ENCODE data around the gene PIGV. TPM values are rescaled to one million over a fixed set of nuclear protein-coding genes. Genes with fewer than 3 reads are reported as not detected.
A peak's percentile ranks its signal among the peaks of the same experiment; 100 is the strongest.

PIGV gene
- total RNA-seq, 1 experiment from 2014 or later: 11.7 TPM

DNA sequence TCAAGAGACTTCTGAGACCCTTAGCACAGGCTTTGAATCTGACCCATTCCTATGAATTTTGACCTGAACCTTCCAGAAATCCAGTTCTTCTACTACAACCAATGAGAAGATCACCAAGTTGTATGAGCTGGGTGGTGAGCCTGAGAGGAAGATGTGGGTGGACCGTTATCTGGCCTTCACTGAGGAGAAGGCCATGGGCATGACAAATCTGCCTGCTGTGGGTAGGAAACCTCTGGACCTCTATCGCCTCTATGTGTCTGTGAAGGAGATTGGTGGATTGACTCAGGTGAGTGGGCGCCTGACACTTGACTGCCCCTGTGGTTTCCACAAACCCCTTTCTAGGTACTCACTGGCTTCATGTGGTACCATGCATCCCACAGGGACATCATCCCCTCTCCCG is 20.0 kb upstream of the PIGV start:
- Histone ChIP-seq H3K4me3 (no peak overlapping the region), H3K36me3 (peaks cover 84% of the 10 kb centered on the region), H3K9me3 (no peaks in the 10 kb centered on the region), H3K27me3 (no peaks in the 10 kb centered on the region)
- DNase-seq: no peak

DNA sequence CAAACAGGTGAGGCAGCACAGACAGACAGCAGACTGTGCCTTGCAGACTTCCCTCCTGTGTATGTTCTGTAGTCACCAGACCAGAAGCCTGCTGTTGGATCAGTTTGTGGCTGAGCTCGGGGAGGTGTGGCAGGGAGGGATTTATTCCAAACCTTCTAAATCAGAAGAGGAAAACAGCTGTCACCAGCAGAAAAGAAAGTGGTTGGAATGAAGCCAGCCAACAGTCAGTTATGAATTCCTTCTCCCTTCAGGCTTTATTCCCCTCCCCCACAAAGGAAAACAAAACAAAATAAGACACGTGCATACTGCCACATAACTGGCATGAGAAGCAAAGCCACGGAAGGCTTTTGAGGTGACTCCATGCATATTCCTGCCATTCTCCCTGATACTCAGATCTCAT is 19.0 kb upstream of the PIGV start:
- peak; percentile 35 for DNase-seq
- peaks cover 82% of the 10 kb centered on the region for H3K36me3 ChIP-seq

DNA sequence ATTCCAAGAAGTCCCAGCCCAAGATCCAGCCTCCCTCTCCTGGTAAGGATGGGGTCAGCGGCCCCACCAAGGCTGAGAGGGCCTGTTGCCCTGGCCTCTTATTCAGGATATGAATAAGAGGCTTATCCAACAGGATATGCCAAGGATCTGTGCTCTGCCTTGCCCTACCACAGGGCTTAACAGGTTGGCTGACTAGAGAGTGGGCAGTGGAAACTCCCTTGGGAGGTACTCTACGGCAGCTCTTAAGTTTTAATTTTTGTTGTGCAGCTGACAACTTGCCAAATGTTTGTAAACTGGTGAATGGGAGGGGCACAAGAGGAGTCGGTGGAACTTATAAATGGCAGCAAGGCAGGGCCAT is 16.5 kb upstream of the PIGV start:
- no peak for DNase-seq
- Histone ChIP-seq H3K4me3 (no peak overlapping the region), H3K36me3 (peaks cover 84% of the 10 kb centered on the region)

More for the DNA sequence above, 19.0 kb upstream of the PIGV start:
- Histone ChIP-seq H3K27me3 (no peaks in the 10 kb centered on the region), H3K9me3 (no peaks in the 10 kb centered on the region), H3K4me3 (no peak overlapping the region)

DNA sequence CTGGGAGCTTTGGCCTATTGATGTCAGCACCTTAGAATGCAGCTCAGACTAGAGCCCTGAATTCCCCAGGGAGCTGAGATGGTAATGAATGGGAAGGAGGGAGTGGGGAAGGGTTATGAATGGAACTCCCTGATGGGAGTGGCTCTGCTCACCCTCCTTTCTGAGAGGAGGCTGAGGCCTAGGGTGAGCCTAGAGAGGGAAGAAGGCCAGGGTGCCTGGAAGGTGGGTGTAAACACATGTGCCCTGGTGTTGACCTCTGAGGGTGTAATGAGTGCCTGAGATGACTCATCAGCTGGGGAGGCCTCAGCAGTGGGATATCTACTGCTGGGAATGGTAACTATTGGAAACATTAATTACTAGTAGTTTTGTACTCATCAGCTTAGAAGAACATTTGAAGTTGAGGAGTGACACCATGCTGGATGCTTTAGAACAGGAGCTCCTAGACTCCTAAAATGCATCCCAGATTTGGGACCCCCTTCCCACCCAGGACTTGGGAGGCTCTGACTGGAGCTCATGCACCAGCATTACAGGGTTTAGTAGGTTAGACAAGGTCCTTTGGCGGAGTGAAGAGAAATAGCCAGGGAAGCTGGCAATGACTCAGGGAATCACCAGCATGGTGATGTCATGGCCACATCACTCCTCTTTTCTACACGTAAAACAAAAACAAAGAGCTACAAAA is 16.0 kb upstream of the PIGV start:
- DNase-seq: peak; percentile 98
- H3K4me3 ChIP-seq: no peak overlapping the region
- peaks cover 84% of the 10 kb centered on the region for H3K36me3 ChIP-seq
- H3K9me3 ChIP-seq: no peaks in the 10 kb centered on the region
- no peaks in the 10 kb centered on the region for H3K27me3 ChIP-seq

More for the DNA sequence above, 16.5 kb upstream of the PIGV start:
- Histone ChIP-seq H3K9me3 (no peaks in the 10 kb centered on the region), H3K27me3 (no peaks in the 10 kb centered on the region)

DNA sequence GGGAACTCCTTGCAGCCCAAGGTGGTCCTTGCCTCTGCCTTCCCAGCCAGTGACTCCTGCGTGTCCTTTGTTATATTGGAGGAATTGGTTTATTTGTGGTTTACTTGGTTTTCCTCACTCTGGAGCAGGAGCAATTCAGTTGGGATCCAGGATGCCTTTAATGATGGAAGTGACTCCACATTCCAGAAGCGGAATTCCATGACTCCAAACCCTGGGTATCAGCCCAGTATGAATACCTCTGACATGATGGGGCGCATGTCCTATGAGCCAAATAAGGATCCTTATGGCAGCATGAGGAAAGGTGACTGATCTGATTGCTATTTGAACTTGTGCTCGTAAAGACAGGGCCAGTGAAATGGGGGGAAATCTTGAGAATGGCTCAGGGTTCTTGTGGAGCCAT is 15.1 kb upstream of the PIGV start:
- H3K27me3 ChIP-seq: no peaks in the 10 kb centered on the region
- no peak overlapping the region for H3K4me3 ChIP-seq
- peaks cover 84% of the 10 kb centered on the region for H3K36me3 ChIP-seq
- DNase-seq: peak; percentile 85
- no peaks in the 10 kb centered on the region for H3K9me3 ChIP-seq

DNA sequence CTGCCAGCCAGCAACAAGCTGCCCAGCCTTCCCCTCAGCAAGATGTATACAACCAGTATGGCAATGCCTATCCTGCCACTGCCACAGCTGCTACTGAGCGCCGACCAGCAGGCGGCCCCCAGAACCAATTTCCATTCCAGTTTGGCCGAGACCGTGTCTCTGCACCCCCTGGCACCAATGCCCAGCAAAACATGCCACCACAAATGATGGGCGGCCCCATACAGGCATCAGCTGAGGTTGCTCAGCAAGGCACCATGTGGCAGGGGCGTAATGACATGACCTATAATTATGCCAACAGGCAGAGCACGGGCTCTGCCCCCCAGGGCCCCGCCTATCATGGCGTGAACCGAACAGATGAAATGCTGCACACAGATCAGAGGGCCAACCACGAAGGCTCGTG is 13.3 kb upstream of the PIGV start:
- DNase-seq: no peak
- Histone ChIP-seq H3K9me3 (no peaks in the 10 kb centered on the region), H3K36me3 (peaks cover 84% of the 10 kb centered on the region), H3K4me3 (no peak overlapping the region), H3K27me3 (no peaks in the 10 kb centered on the region)

DNA sequence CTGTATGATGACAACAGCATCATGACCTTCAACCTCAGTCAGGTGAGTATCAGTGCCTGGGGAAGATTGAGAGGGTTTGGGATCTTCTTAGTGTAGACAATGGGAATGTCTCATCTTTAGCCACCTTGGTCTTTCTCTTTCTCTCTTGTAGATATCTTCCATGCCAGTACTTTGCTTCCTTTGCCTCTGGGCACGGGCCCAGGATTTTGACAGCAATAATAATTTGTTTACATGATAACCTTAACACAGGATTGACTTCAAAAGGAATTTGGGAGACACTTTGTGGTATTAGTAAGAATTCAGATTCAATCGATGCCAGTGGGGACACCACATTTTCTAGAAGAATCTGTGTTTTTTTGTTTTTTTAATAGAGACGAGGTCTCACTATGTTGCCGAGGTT is 12.1 kb upstream of the PIGV start:
- Histone ChIP-seq H3K36me3 (peaks cover 84% of the 10 kb centered on the region), H3K9me3 (no peaks in the 10 kb centered on the region), H3K27me3 (no peaks in the 10 kb centered on the region), H3K4me3 (no peak overlapping the region)
- DNase-seq: peak; percentile 49

DNA sequence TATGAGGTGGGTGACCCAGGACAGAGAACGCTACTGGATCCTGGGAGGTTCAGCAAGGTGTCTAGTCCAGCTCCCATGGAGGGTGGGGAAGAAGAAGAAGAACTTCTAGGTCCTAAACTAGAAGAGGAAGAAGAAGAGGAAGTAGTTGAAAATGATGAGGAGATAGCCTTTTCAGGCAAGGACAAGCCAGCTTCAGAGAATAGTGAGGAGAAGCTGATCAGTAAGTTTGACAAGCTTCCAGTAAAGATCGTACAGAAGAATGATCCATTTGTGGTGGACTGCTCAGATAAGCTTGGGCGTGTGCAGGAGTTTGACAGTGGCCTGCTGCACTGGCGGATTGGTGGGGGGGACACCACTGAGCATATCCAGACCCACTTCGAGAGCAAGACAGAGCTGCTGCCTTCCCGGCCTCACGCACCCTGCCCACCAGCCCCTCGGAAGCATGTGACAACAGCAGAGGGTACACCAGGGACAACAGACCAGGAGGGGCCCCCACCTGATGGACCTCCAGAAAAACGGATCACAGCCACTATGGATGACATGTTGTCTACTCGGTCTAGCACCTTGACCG is 8.6 kb upstream of the PIGV start:
- H3K36me3 ChIP-seq: peaks cover 89% of the 10 kb centered on the region

DNA sequence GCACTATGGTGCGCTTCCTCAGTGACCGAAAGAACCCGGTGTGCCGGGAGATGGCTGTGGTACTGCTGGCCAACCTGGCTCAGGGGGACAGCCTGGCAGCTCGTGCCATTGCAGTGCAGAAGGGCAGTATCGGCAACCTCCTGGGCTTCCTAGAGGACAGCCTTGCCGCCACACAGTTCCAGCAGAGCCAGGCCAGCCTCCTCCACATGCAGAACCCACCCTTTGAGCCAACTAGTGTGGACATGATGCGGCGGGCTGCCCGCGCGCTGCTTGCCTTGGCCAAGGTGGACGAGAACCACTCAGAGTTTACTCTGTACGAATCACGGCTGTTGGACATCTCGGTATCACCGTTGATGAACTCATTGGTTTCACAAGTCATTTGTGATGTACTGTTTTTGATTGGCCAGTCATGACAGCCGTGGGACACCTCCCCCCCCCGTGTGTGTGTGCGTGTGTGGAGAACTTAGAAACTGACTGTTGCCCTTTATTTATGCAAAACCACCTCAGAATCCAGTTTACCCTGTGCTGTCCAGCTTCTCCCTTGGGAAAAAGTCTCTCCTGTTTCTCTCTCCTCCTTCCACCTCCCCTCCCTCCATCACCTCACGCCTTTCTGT is 7.3 kb upstream of the PIGV start:
- H3K9me3 ChIP-seq: no peaks in the 10 kb centered on the region
- no peak overlapping the region for H3K4me3 ChIP-seq
- no peak for DNase-seq
- H3K27me3 ChIP-seq: no peaks in the 10 kb centered on the region
- H3K36me3 ChIP-seq: peaks cover 82% of the 10 kb centered on the region

More for the DNA sequence above, 8.6 kb upstream of the PIGV start:
- Histone ChIP-seq H3K27me3 (no peaks in the 10 kb centered on the region), H3K4me3 (no peak overlapping the region), H3K9me3 (no peaks in the 10 kb centered on the region)
- DNase-seq: no peak

DNA sequence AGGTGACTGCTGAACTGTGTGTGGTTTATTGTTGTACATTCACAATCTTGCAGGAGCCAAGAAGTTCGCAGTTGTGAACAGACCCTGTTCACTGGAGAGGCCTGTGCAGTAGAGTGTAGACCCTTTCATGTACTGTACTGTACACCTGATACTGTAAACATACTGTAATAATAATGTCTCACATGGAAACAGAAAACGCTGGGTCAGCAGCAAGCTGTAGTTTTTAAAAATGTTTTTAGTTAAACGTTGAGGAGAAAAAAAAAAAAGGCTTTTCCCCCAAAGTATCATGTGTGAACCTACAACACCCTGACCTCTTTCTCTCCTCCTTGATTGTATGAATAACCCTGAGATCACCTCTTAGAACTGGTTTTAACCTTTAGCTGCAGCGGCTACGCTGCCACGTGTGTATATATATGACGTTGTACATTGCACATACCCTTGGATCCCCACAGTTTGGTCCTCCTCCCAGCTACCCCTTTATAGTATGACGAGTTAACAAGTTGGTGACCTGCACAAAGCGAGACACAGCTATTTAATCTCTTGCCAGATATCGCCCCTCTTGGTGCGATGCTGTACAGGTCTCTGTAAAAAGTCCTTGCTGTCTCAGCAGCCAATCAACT is 6.4 kb upstream of the PIGV start:
- no peak overlapping the region for H3K4me3 ChIP-seq
- H3K9me3 ChIP-seq: no peaks in the 10 kb centered on the region
- DNase-seq: no peak
- H3K27me3 ChIP-seq: no peaks in the 10 kb centered on the region
- peaks cover 73% of the 10 kb centered on the region for H3K36me3 ChIP-seq

DNA sequence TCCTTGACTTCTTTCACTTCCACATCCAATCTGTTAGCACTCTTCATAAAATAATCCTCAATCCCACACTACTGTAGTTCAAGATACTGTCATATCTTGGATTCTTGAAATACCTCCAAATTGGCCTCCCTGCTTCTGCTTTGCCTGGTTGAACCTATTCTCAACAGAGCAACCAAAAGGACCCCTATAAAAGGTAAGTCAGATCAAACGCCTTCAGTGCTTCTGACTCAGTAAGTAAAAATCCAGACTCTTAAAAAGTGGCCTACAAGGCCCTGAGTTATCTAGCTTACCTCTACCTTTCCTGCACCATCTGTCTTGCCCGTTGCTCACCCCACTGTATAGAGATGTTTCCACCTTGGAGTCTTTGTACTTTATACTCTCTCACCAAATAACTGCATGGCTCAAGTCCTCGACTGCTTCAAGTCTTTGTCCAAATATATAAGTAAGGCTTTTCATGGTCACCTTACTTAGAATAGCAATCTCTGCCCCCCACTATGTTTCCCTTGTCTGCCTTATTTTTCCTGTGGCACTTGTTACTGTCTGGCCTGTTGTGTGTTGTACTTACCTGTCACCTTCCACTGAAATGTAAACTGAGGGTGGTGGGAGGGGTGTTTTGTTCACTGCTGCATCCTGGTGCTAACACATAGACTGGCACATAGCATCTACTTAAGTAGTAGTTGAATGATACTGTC is 5.1 kb upstream of the PIGV start:
- no peak for DNase-seq
- Histone ChIP-seq H3K27me3 (no peaks in the 10 kb centered on the region), H3K36me3 (peaks cover 60% of the 10 kb centered on the region), H3K9me3 (no peaks in the 10 kb centered on the region), H3K4me3 (no peak overlapping the region)

DNA sequence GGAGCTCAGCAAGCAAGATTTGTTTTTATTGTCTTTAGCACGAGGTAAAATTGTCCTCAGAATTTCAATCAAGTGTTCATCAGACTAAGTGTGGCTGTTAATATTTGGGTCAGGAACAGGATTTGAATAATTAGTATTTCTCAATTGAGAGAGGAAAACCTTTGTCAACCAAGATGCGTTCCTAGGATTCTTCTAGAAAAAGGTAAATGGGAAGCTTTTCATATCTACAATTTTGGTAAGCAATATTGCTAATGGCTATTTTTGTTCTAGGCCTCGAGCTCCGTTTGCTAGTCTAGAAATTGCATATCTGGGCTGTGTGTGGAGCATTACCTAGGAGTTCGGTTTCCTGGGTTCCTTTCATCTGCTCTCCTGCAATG is 4.1 kb upstream of the PIGV start:
- no peaks in the 10 kb centered on the region for H3K27me3 ChIP-seq
- peaks cover 50% of the 10 kb centered on the region for H3K36me3 ChIP-seq
- DNase-seq: no peak

DNA sequence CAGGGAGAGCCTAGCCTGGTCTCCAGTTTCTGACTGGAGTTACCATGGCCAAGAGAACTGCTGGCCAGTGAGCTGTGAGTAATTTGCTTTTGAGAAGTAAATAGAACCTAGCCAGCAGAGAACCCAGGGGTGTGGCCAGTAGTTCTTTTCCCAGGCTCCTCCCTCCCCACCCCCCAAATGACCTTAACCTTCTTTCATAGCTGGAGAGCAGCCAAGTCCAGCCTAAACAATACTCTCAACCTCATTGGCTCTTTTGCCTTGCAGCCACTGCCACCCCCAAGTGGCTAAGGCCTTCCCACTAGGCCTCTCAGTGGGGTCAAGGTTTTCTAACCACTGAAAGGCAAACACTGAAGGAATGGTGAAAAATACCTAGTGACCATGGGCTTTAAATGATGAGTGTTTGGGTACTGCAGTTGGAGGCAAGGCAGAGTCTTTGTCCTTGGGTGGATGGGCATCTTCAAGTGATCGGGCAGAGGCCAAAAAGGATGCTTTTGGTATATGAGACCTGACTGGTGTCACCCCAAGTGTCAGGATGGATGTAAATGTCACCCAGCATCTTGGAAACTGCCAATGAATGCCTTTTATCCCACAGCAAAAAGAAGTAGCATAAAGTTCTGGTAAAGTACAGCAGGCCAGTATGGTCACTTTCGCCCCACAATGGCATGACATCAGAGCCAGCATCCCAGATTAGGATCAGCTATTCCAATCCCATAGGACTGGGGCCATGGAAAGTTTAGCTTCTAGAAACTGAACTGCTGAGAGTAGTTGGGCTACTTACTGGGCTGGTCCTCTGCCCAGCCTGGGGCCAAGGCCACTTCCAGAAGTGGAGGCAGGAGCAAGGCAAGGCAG is 3.5 kb upstream of the PIGV start:
- no peaks in the 10 kb centered on the region for H3K27me3 ChIP-seq
- H3K9me3 ChIP-seq: no peaks in the 10 kb centered on the region
- H3K36me3 ChIP-seq: peaks cover 44% of the 10 kb centered on the region
- no peak overlapping the region for H3K4me3 ChIP-seq
- DNase-seq: peak; percentile 59

More for the DNA sequence above, 4.1 kb upstream of the PIGV start:
- Histone ChIP-seq H3K9me3 (no peaks in the 10 kb centered on the region), H3K4me3 (no peak overlapping the region)

DNA sequence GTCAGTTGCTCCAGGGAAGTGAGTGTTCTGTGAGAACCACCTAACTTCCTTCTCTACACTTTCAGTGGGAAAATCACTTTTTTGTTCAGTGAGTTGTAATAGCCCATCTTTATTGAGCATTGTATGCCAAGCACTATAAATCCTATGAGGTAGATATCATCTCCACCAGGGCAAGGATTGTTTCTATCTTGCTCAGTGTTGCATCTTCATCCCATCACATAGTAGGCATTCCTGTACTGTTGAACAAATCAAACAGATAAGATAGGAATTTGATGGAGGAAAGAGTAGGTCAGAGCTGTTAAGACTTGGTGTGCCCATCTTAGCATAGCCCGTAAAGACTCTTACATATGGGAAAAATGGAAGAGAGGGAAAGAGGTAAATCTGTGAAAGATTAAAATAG is 2.9 kb upstream of the PIGV start:
- H3K36me3 ChIP-seq: peaks cover 37% of the 10 kb centered on the region
- H3K9me3 ChIP-seq: no peaks in the 10 kb centered on the region
- H3K4me3 ChIP-seq: no peak overlapping the region
- no peaks in the 10 kb centered on the region for H3K27me3 ChIP-seq
- no peak for DNase-seq

DNA sequence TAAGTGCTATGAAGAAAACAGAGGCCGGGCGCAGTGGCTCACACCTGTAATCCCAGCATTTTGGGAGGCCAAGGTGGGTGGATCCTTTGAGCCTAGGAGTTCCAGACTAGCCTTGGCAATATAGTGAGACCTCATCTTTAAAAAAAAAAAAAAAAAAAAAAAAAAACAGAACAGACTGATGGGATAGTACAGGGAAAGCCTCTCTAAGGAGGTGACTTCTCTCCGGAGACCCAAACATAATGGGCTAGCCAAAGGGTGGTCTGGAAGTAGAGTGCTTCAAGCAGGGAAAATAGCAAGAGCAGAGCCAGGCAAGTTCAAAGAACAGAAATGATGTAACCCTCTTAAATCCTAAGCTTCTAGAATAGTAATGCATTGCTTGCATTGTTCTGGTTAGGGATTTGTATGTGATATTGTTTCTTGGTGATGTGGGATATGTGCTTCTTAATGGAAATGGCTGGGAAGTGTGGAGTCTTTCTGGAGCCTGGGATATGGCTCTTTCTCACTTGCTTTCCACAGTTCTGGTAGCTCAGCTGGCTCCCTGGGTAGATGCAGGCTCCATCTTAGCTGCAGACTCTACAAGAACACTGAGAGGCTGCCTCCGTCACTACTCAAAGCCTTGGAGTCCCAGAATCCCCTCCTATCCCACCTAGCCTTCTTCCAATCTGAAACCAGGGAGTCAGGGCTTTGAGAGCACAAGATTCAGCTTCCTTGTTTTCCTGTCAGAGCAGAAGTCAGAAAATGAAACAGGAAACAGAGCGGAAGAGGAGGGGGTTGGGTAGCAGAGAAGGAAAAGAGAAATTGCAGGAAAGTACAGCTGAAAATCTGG is 1.9 kb upstream of the PIGV start:
- DNase-seq: no peak
- no peaks in the 10 kb centered on the region for H3K27me3 ChIP-seq
- peaks cover 28% of the 10 kb centered on the region for H3K36me3 ChIP-seq
- no peak overlapping the region for H3K4me3 ChIP-seq
- no peaks in the 10 kb centered on the region for H3K9me3 ChIP-seq
